HEK293 (cell line): ENCODE results near the gene C14orf132.
A peak's percentile ranks its signal among the peaks of the same experiment; 100 is the strongest.

Experiments
- CTCF ChIA-PET: fragments of 350-600 bp; formaldehyde crosslinking; extraction: SDS; loops from one replicate; lab custom pipeline; 2021; ENCODE audit warnings: antibody characterized with exemption; lab: Yijun Ruan, JAX
- POLR2A ChIA-PET: fragments of 300-600 bp; formaldehyde crosslinking; extraction: SDS; loops from one replicate; lab custom pipeline; 2020; ENCODE audit warnings: antibody characterized with exemption, inconsistent platforms; lab: Yijun Ruan, JAX
- H3K27ac ChIP-seq: fragments of 200-500 bp; sonication (Bioruptor generic); 2 replicates; pipeline ENCODE4 v1.5.1; 2014; ENCODE audit warnings: low read depth, low read length, control low read depth, inconsistent platforms; ENCODE audit errors: extremely low read depth
- H3K36me3 ChIP-seq, 2 experiments: fragments of 200-500 bp in 1 of 2; sonication (Bioruptor generic) in 1 of 2; 1 replicate in 1 of 2; 2 replicates in 1 of 2; pipeline ENCODE4 v1.5.1; 2014 to 2017; ENCODE audit warnings: inconsistent platforms in 2 of 2, low read length in 2 of 2; ENCODE audit not compliant: control insufficient read depth in 2 of 2, insufficient read depth in 1 of 2
- H3K4me1 ChIP-seq: fragments of 200-500 bp; sonication (Bioruptor generic); 2 replicates; pipeline ENCODE4 v1.5.1; 2014; ENCODE audit warnings: mild to moderate bottlenecking, low read length, inconsistent platforms; ENCODE audit not compliant: control insufficient read depth, insufficient read depth
- H3K4me3 ChIP-seq: 2 replicates; pipeline ENCODE4 v1.5.1; 2011; ENCODE audit warnings: low read depth, mild to moderate bottlenecking, control low read depth, low read length, moderate library complexity
- H3K9me3 ChIP-seq: fragments of 200-500 bp; sonication (Bioruptor generic); 2 replicates; pipeline ENCODE4 v1.5.1; 2014; ENCODE audit warnings: low read depth, low read length, inconsistent platforms; ENCODE audit not compliant: control insufficient read depth, insufficient read depth
- OVOL3 ChIP-seq: fragments of 450-650 bp; formaldehyde crosslinking; IDR thresholded peaks from 2 replicates; pipeline ENCODE4 v1.5.1; 2016; ENCODE audit warnings: missing biosample characterization, missing genetic modification characterization
- SCRT2 ChIP-seq: fragments of 450-650 bp; formaldehyde crosslinking; IDR thresholded peaks from 2 replicates; pipeline ENCODE4 v1.5.1; 2016; ENCODE audit warnings: missing biosample characterization, missing genetic modification characterization
- ZBTB20 ChIP-seq: fragments of 450-650 bp; formaldehyde crosslinking; IDR thresholded peaks from 2 replicates; pipeline ENCODE4 v1.5.1; 2016; ENCODE audit warnings: missing biosample characterization, missing genetic modification characterization
- ZBTB48 ChIP-seq: fragments of 450-650 bp; formaldehyde crosslinking; IDR thresholded peaks from 2 replicates; pipeline ENCODE4 v1.5.1; 2016; ENCODE audit warnings: missing biosample characterization, missing genetic modification characterization
- ZBTB7A ChIP-seq: fragments of 450-650 bp; formaldehyde crosslinking; IDR thresholded peaks from 2 replicates; pipeline ENCODE4 v1.5.1; 2016; ENCODE audit warnings: low read depth, missing biosample characterization, missing genetic modification characterization
- ZIC2 ChIP-seq: fragments of 450-650 bp; formaldehyde crosslinking; IDR thresholded peaks from 2 replicates; pipeline ENCODE4 v1.5.1; 2016; ENCODE audit warnings: missing biosample characterization, missing genetic modification characterization
- ZNF266 ChIP-seq: fragments of 450-650 bp; formaldehyde crosslinking; IDR thresholded peaks from 2 replicates; pipeline ENCODE4 v1.5.1; 2016; ENCODE audit warnings: missing biosample characterization, missing genetic modification characterization, low read depth
- ZNF354C ChIP-seq: fragments of 450-650 bp; formaldehyde crosslinking; IDR thresholded peaks from 2 replicates; pipeline ENCODE4 v1.5.1; 2016; ENCODE audit warnings: missing biosample characterization, missing genetic modification characterization, low read depth, borderline replicate concordance
- ZNF416 ChIP-seq: fragments of 450-650 bp; formaldehyde crosslinking; IDR thresholded peaks from 2 replicates; pipeline ENCODE4 v1.5.1; 2016; ENCODE audit warnings: missing biosample characterization, missing genetic modification characterization
- ZNF473 ChIP-seq: fragments of 450-650 bp; formaldehyde crosslinking; IDR thresholded peaks from 2 replicates; pipeline ENCODE4 v1.5.1; 2017; ENCODE audit warnings: missing biosample characterization, missing genetic modification characterization
- ZNF555 ChIP-seq: fragments of 450-650 bp; formaldehyde crosslinking; conservative IDR thresholded peaks from 2 replicates; pipeline ENCODE4 v1.5.1; 2017; ENCODE audit warnings: missing biosample characterization, mild to moderate bottlenecking, missing genetic modification characterization, inconsistent platforms
- ZNF558 ChIP-seq: fragments of 450-650 bp; formaldehyde crosslinking; IDR thresholded peaks from 2 replicates; pipeline ENCODE4 v1.5.1; 2016; ENCODE audit warnings: missing biosample characterization, missing genetic modification characterization
- ZNF610 ChIP-seq: fragments of 450-650 bp; formaldehyde crosslinking; IDR thresholded peaks from 2 replicates; pipeline ENCODE4 v1.5.1; 2016; ENCODE audit warnings: missing biosample characterization, missing genetic modification characterization, borderline replicate concordance
- ZNF707 ChIP-seq: fragments of 450-650 bp; formaldehyde crosslinking; IDR thresholded peaks from 2 replicates; pipeline ENCODE4 v1.5.1; 2016; ENCODE audit warnings: missing biosample characterization, missing genetic modification characterization
- ZNF843 ChIP-seq: fragments of 450-650 bp; formaldehyde crosslinking; IDR thresholded peaks from 2 replicates; pipeline ENCODE4 v1.5.1; 2016; ENCODE audit warnings: missing biosample characterization, missing genetic modification characterization
- TF ChIP-seq, protein P1 (sequence below): fragments of 450-650 bp; formaldehyde crosslinking; IDR thresholded peaks from 2 replicates; pipeline ENCODE4 v1.5.1; 2016; ENCODE audit warnings: missing biosample characterization, missing genetic modification characterization
- TF ChIP-seq, protein P2 (sequence below): fragments of 450-650 bp; formaldehyde crosslinking; IDR thresholded peaks from 2 replicates; pipeline ENCODE4 v1.5.1; 2016; ENCODE audit warnings: missing biosample characterization, missing genetic modification characterization
- TF ChIP-seq, protein P3 (sequence below): fragments of 450-650 bp; formaldehyde crosslinking; IDR thresholded peaks from 2 replicates; pipeline ENCODE4 v1.5.1; 2016; ENCODE audit warnings: missing biosample characterization, missing genetic modification characterization, low read depth
- TF ChIP-seq, protein P4 (sequence below): fragments of 450-650 bp; formaldehyde crosslinking; IDR thresholded peaks from 2 replicates; pipeline ENCODE4; 2016; ENCODE audit warnings: missing biosample characterization, missing genetic modification characterization

The C14orf132 gene

DNA sequence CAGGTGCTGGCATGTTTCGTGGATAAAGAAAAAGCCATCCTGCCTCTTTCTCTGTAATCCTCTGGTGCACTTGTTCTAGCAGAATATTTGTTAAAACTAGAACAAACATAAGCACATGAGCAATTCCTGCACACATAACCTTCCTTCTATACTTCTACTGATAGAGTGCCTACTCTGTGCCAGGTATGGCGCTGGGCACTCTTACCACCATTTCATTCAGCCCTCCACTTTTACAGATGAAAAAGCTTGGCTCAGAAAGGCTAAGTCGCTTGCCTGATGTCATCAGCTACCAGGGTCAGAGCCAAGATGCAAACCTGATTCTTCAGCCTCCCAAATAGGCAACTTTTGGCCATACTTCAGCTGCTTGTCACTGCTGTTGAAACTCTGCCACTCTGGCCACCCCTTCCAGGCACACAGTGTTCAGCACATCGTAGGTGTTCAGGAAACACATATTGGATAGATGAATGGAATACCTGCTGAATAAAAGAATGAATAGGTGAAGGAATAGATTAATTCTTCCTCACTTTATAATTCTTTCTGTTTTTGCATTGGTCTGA is 10.0 kb upstream of the C14orf132 start (continued):
- no peak for TF ChIP-seq OVOL3 (tag by site-specific recombination)
- no peak for TF ChIP-seq ZNF558 (tag by site-specific recombination)
- no peak for TF ChIP-seq ZNF843 (tag by site-specific recombination)
- no peak for TF ChIP-seq ZBTB7A (tag by site-specific recombination)
- no peak for TF ChIP-seq ZBTB48 (tag by site-specific recombination)

DNA sequence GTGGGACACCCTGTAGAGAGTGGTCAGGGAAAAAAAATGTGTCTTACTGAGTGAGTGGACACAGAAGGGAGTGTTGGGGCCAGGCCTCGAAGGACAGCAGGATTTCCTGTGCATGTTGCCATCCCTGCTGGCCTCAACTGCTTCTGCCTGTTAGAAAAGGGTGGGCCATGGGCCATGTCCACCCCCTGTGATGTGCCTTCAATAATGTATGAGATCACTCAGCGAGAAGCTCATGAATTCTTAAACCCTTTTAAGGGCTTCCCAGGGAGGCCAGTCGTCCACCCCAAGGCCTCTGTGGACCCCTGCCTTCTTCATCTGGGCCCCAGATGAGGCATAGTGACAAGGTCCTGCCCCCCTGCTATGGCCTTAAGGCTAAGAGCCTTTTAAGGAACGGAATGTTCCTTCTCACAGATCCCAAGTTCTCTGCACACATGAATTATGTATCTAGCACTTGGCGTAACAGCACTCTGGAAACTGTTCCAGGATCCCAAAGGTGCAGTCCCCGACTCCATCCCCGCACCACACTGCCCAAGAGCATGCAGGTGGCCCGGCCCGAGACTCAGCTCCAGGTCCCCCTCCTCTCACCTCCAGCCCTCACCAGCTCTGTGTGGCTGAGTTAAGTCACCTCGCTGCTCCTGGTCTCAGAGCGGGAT is 8.9 kb upstream of the C14orf132 start:
- ChIA-PET CTCF (interaction anchor here (0.7 to 1.0 kb wide), 2 partner anchors 22 to 247 kb away, joined by 3 read pairs; no protein-coding TSS in a partner anchor), POLR2A (no interaction called here)
- Histone ChIP-seq H3K9me3 (no peaks in the 10 kb centered on the region), H3K4me3 (no peak overlapping the region), H3K36me3 (no peaks in the 10 kb centered on the region), H3K4me1 (no peaks in the 10 kb centered on the region), H3K27ac (no peak overlapping the region)
- TF ChIP-seq ZIC2 (tag by site-specific recombination) (peak; percentile 92), ZNF707 (tag by site-specific recombination) (no peak)

DNA sequence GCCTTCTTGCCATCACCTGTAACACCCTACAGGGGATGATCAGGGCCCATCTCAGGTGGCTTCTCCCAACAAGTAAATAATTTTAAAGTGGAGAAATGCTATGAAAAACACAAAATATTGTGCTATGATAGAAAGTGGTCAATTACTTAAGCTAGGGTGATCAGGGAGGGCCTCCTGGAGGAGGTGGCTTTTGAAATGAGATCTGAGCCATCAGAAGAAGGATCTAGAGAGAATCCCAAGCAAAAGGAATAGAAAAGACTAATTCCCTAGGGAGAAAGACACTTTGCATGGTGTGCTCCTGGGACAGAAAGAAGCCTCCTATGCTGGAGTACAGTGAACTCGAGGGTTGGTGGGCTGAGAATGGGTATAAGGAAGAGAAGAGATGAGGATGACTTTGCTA is 7.5 kb upstream of the C14orf132 start:
- Histone ChIP-seq H3K4me1 (no peaks in the 10 kb centered on the region), H3K4me3 (no peak overlapping the region), H3K36me3 (no peaks in the 10 kb centered on the region), H3K27ac (no peak overlapping the region), H3K9me3 (no peaks in the 10 kb centered on the region)
- CTCF ChIA-PET = interaction anchor here (0.6 to 0.7 kb wide), 2 partner anchors 197 to 536 kb away, joined by 3 read pairs; no protein-coding TSS in a partner anchor
- POLR2A ChIA-PET = interaction anchor here (0.6 kb wide), 1 partner anchor 103 kb away, joined by 4 read pairs; no protein-coding TSS in a partner anchor
- TF ChIP-seq SCRT2 (no peak), ZNF610 (tag by site-specific recombination) (no peak), ZNF555 (no peak), ZNF354C (tag by site-specific recombination) (no peak), ZNF473 (tag by site-specific recombination) (no peak), ZBTB20 (tag by site-specific recombination) (no peak), ZNF266 (no peak), ZNF843 (tag by site-specific recombination) (no peak), ZNF416 (no peak)
- TF ChIP-seq, protein P1, sequence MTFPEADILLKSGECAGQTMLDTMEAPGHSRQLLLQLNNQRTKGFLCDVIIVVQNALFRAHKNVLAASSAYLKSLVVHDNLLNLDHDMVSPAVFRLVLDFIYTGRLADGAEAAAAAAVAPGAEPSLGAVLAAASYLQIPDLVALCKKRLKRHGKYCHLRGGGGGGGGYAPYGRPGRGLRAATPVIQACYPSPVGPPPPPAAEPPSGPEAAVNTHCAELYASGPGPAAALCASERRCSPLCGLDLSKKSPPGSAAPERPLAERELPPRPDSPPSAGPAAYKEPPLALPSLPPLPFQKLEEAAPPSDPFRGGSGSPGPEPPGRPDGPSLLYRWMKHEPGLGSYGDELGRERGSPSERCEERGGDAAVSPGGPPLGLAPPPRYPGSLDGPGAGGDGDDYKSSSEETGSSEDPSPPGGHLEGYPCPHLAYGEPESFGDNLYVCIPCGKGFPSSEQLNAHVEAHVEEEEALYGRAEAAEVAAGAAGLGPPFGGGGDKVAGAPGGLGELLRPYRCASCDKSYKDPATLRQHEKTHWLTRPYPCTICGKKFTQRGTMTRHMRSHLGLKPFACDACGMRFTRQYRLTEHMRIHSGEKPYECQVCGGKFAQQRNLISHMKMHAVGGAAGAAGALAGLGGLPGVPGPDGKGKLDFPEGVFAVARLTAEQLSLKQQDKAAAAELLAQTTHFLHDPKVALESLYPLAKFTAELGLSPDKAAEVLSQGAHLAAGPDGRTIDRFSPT = no peak
- TF ChIP-seq, protein P2, sequence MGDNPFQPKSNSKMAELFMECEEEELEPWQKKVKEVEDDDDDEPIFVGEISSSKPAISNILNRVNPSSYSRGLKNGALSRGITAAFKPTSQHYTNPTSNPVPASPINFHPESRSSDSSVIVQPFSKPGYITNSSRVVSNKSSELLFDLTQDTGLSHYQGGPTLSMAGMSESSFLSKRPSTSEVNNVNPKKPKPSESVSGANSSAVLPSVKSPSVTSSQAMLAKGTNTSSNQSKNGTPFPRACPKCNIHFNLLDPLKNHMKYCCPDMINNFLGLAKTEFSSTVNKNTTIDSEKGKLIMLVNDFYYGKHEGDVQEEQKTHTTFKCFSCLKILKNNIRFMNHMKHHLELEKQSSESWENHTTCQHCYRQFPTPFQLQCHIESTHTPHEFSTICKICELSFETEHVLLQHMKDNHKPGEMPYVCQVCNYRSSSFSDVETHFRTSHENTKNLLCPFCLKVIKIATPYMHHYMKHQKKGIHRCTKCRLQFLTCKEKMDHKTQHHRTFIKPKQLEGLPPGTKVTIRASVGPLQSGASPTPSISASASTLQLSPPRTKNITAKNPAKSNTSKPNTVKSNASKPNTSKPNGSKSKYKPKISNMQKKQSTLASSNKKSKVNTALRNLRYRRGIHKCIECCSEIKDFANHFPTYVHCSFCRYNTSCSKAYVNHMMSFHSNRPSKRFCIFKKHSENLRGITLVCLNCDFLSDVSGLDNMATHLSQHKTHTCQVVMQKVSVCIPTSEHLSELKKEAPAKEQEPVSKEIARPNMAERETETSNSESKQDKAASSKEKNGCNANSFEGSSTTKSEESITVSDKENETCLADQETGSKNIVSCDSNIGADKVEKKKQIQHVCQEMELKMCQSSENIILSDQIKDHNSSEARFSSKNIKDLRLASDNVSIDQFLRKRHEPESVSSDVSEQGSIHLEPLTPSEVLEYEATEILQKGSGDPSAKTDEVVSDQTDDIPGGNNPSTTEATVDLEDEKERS (tag by site-specific recombination) = no peak
- TF ChIP-seq, protein P3, sequence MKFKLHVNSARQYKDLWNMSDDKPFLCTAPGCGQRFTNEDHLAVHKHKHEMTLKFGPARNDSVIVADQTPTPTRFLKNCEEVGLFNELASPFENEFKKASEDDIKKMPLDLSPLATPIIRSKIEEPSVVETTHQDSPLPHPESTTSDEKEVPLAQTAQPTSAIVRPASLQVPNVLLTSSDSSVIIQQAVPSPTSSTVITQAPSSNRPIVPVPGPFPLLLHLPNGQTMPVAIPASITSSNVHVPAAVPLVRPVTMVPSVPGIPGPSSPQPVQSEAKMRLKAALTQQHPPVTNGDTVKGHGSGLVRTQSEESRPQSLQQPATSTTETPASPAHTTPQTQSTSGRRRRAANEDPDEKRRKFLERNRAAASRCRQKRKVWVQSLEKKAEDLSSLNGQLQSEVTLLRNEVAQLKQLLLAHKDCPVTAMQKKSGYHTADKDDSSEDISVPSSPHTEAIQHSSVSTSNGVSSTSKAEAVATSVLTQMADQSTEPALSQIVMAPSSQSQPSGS = no peak
- TF ChIP-seq, protein P4, sequence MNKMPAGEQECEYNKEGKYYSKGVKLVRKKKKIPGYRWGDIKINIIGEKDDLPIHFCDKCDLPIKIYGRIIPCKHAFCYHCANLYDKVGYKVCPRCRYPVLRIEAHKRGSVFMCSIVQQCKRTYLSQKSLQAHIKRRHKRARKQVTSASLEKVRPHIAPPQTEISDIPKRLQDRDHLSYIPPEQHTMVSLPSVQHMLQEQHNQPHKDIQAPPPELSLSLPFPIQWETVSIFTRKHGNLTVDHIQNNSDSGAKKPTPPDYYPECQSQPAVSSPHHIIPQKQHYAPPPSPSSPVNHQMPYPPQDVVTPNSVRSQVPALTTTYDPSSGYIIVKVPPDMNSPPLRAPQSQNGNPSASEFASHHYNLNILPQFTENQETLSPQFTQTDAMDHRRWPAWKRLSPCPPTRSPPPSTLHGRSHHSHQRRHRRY (tag by site-specific recombination) = no peak
